Activated CD4-positive, CD25-positive, alpha-beta regulatory T cell treated with anti-CD3 and anti-CD28 coated beads, Interleukin-2, amount 50 U/mL, for 16 hours (primary cell): ENCODE results near the gene RPS26.
"Not testable (repeated sequence)": the region's sequence is repeated elsewhere in the genome, so short reads cannot be mapped to it uniquely, and the experiment has no call there.

Source experiments
- DNase-seq: peaks from one replicate; pipeline ENCODE4 v3.0.0-alpha.2; 2020; ENCODE audit warnings: low read depth, low spot score

The RPS26 gene

DNA sequence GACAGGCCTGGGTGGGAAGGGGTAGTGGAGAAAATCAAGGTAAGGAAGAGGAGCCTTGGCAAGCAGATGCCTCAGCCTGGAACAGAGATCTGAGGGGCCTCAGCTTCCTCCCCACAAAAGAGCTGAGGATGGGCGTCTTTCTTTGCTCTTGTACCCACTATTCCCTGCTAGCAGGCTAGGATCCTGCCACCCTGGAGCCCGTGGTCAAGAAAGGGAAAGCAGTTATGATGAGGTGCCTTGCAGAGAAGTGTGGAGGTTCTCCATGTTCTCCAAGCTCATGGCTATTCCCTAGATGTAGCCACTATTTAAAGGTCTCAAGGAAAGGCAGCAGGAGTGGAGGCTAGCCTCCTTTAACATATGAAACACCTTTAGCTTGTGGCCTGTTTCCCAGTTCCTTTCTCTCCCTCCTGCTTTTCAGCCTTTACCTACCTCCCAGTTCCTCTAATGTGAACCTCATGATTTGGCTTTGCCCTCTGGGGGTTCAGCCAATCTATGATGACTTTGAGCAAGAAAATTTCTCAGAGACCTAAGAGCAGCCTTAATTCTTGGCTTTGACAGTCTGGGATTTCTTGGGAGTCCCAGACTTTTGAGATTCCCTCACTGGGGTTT lies 19.7 kb upstream of the RPS26 start:
- no peak for DNase-seq

DNA sequence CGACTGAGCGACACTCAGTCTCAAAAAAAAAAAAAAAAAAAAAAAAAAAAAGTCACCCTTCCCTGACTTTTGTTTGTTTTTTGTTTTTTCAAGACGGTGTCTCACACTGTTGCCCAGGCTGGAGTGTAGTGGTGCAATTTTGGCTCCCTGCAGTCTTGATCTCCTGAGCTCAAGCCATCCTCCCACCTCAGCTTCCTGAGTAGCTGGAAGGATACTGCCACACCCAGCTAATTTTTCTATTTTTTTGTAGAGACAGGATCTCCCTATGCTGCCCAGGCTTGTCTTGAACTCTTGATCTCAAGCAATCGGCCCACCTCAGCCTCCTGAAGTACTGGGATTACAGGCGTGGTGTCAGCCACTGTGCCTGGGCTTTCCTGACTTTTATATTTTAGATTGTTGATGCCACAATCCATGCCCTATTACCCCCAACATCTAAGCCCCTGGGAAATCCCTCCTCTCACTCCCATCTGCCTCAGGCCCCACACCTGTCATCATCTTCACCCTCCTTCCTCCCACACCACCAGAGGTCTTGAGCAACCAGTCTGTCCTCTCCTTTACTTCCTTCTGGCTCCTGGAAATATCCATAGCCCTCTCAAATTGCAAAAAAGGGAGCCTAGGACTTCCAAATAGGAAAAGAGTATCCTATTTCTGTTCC lies 13.1 kb upstream of the RPS26 start:
- no peak for DNase-seq

DNA sequence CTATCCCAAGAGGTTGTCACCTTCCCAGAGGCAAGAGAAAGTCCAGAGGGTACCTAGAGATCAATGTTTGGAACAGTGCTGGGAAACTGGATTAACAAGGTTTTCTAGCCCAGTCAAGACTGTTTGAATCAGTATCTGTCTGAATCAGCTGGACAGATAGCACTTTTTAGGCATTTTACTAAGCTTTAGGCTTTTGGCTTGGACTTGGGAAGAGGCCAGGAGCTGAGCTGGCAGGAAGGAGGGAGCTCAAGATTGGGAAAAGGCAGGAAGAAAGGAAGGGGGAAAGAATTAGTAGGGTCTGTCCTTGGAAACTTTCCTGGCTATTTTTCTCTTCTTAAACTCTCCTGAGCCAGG lies 12.6 kb upstream of the RPS26 start:
- DNase-seq: no peak

DNA sequence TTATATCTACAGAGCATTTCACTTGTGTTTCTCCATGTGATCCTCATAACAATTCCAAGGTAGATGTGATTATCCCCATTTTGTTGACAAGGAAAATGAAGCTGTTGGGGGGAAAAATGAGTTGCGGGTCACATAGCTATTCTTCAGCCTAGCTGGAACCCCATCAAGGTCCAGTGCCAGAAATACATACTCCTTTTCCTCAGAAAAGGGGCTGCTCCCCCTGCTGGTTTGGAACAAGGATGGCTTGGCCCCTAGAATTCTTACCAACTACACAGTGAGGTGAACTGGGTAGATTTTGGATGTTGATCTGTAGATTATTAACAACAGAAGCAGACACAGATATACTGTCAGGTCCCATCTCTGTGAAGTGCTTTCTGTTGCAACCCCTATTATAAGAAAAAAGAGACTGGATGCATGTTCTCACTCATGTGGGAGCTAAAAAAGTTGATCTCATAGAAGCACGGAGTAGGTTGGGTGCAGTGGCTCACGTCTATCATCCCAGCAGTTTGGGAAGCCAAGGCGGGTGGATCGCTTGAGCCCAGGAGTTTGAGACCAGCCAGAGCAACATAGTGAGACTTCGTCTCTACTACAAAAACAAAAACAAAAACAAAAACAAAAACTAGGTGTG lies 11.9 kb upstream of the RPS26 start:
- no peak for DNase-seq

DNA sequence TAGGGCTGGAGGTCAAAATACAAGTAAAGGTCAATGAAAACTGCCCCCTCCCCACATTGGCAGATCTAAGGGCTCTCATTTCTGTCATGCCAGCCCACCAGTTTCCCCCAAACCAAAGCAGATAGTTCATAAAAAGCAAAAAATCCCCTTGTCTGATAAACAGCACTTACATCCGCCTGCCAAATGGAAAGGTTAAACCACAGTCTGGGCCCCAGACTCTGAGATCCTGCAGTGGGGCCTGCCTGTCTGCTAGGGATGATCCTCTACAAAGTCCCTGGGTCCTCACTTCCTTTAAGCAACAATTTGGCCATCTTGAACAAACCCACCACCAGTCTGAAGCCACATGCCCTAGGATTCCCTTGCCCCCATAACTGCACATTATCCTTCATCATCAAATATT lies 9.7 kb upstream of the RPS26 start:
- DNase-seq: no peak

DNA sequence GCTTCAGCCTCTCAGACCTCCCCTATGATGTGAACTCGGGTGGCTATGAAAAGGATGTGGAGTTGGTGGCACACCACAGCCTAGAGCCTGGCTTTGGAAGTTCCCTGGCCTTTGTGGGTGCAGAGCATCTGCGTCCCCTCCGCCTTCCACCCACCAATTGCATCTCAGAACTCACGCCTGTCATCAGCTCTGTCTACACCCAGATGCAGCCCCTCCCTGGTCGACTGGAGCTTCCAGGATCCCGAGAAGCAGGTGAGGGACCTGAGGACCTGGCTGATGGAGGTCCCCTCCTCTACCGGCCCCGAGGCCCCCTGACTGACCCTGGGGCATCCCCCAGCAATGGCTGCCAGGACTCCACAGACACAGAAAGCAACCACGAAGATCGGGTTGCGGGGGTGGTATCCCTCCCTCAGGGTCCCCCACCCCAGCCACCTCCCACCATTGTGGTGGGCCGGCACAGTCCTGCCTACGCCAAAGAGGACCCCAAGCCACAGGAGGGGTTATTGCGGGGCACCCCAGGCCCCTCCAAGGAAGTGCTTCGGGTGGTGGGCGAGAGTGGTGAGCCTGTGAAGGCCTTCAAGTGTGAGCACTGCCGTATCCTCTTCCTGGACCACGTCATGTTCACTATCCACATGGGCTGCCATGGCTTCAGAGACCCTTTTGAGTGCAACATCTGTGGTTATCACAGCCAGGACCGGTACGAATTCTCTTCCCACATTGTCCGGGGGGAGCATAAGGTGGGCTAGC lies 7.0 kb upstream of the RPS26 start:
- DNase-seq: no peak

DNA sequence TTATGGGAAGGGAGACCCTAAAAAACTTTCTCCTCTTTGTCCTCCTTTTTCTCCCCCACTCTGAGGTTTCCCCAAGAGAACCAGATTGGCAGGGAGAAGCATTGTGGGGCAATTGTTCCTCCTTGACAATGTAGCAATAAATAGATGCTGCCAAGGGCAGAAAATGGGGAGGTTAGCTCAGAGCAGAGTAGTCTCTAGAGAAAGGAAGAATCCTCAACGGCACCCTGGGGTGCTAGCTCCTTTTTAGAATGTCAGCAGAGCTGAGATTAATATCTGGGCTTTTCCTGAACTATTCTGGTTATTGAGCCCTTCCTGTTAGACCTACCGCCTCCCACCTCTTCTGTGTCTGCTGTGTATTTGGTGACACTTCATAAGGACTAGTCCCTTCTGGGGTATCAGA lies 4.6 kb upstream of the RPS26 start:
- DNase-seq: no peak

DNA sequence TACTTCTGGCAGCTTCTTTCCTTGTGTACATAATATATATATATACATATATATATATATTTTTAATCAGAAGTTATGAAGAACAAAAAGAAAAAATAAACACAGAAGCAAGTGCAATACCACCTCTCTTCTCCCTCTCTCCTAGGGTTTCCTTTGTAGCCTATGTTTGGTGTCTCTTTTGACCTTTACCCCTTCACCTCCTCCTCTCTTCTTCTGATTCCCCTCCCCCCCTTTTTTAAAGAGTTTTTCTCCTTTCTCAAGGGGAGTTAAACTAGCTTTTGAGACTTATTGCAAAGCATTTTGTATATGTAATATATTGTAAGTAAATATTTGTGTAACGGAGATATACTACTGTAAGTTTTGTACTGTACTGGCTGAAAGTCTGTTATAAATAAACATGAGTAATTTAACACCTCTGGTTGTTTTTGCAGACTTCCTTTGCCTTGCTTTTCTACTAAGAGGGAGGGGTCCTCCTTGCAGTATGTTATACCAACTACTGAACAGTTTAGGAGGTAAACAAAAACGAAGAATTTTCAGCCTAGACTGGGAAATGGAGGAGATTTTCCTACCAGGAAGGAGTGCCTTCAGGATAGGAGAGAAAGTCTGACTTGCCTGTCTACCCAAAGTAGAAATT lies 3.6 kb upstream of the RPS26 start:
- DNase-seq: no peak

DNA sequence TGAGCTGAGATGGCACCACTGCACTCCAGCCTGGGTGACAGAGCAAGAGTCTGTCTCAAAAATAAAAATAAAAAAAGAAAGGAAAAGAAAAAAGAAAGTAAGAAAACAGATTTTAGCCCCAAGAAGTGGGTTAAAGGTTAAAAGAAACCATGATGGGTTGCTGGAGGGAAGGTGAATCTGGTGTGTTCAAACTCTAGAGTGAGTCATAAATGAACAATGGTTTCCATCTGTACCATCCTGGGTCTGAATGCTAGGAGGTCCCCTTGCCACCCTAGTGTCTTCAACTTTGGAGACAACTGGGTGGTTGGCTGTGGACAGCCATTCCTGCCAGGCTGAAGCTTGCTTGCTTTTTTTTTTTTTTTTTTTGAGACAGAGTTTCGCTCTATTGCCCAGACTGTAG lies 1.6 kb upstream of the RPS26 start:
- DNase-seq: no peak

DNA sequence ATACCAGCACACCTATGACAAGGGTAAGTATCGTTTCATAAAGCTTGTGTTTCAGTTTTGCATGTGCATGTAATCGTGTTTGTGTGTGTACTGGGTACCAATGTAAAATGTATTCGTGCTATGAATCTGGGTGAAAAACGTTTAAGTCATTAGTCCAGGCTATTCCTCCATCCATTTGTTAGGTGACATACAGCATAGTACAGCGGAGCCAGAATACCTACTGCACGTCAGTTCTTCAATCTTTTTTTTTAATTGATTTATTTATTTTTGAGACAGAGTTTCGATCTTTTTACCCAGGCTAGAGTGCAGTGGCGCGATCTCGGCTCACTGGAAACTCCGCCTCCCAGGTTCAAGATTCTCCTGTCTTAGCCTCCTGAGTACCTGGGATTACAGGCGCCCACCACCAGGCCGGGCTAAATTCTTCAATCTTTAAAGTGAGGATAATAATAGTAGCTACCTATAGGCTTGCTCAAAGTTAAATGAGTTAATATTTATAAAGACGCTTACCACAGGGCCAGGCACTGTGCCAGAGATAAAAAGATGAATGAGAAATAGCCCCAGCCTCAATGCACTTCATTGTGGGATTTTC lies 661 bp upstream of the RPS26 start:
- no peak for DNase-seq

DNA sequence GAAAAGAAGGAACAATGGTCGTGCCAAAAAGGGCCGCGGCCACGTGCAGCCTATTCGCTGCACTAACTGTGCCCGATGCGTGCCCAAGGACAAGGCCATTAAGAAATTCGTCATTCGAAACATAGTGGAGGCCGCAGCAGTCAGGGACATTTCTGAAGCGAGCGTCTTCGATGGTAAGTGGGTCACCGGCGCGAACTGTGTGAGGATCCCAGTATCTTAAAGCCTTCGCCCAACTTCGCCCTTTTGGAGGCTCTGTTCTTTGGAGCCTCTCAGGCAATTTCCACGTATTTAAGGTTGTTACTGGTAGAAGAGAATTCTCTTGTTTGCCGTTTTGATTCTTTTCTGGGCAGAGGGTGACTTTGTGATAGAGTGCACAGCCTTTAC lies 704 bp downstream of the RPS26 start:
- DNase-seq: not testable (repeated sequence)

DNA sequence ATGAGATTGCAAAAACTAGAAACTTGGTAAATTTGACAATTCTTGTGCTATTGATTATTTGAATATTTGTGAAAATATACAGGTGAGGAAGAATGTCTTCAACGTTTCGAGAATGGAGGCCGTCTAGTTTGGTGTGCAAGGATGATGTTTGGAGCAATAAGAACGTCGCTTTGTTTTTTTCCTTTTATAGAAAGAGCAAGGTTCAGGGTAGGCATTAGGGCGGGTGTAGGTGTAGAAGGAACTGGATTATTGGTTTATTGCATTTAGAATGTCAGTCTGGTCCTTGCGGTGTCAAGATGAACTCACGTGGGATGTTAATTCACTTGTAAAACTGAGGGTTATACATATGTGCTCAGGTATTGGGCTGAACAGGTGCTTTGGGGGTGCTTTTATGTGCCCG lies 1.1 kb downstream of the RPS26 start:
- no peak for DNase-seq

DNA sequence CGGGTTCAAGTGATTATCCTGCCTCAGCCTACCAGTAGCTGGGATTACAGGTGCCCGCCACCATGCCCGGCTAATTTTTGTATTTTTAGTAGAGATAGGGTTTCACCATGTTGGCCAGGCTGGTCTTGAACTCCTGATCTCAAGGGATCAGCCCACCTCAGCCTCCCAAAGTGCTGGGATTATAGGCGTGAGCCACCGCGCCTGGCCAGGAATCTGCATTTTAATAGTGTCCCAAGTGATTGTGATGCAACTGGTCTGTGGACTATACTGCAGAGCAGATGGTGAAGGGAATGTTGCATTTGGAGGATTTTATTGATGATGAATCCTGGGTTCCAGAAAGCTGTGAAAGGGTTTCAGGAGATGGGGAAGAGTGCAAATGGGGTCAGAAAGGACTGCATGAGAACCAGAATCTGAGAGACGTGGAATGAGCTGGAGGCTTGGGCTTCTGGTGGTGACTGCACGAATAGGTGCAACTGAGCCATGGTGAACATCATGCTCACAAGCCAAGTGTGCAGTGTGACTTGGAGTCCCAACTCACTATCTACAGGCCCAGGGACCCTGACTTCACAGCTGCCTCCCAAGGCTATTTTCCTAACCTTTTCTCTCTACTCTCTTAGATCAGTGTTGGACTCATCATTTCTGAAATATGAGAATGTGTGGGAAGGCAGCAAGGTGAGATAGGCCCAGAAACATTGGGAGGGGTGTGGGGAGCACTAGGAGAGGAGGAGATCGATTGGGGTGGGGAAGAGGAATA lies 4.5 kb downstream of the RPS26 start:
- no peak for DNase-seq

DNA sequence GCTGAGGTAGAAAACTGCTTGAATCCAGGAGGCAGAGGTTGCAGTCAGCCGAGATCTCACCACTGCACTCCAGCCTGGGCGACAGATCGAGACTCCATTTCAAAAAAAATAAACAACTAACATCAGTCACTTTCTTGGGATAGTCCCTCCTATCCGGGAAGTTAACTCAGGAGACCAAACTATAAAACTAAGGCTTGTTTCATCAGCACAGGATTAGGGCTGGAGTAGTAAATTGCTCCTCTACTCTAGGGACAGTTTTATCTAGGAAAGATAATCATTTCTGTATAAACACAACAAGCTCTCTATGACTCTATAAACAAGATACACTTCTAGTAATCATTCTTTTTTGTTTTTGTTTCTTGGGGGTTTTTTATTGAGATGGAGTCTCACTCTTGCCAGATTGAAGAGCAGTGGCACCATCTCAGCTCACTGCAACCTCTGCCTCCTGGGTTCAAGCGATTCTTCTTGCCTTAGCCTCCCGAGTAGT lies 11.7 kb downstream of the RPS26 start:
- no peak for DNase-seq

DNA sequence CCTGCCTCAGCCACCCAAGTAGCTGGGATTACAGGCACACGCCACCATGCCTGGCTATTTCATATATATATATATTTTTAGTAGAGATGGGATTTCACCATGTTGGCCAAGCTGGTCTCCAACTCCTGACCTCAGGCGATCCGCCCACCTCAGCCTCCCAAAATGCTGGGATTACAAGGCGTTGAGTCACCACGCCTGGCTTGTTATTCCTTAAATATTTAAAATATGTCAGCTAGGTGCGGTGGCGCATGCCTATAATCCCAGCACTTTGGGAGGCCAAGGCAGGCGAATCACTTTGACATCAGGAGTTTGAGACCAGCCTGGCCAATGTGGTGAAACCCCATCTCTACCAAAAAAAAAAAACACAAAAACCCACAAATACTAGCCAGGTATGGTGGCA lies 18.2 kb downstream of the RPS26 start:
- DNase-seq: not testable (repeated sequence)

DNA sequence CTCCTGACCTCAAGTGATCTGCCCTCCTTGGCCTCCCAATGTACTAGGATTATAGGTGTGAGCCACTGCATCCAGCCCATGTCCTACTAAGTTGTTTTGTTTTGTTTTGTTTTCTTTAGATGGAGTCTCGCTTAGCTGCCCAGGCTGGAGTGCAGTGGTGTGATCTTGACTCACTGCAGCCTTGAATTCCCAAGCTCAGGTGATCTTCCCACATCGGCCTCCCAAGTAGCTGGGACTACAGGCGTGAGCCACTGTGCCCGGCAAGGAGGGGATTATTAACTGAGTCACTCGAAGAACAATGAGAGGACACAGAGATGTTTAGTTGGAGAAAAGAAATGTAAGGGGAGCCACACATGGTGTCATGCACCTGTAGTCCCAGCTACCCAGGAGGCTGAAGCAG lies 20.3 kb downstream of the RPS26 start:
- no peak for DNase-seq

DNA sequence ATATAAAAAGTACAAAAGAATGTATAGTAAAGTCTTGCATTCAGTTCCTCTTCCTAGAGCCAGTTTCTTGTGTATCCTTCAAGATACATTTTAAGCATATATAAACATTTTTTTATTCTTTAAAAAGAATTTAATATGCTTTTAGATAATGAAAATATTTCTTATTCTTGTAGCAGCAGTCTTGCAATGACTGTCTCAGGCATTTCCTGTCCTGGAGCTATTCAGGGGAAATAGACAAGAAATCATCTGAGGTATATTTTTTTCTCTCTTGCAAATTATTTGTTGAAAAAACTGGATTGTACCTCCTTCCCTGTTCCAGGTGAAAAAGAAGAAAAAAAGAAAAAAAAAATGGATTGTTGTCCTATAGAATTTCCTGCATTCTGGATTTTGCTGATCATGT lies 21.3 kb downstream of the RPS26 start:
- DNase-seq: no peak

DNA sequence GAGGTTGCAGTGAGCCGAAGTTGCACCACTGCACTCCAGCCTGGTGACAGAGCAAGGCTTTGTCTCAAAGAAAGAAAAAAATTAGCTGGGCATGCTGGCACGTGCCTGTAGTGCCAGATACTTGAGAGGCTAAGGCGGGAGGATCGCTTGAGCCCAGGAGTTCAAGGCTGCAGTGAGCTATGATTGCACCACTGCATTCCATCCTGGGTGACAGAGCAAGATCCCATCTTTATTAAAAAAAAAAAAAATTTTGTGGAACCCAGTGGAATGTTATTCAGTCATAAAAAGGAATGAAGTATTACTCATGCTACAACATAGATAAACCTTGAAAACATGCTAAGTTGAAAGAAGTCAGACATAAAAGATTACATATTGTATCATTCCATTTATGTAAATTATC lies 29.9 kb downstream of the RPS26 start:
- DNase-seq: no peak

DNA sequence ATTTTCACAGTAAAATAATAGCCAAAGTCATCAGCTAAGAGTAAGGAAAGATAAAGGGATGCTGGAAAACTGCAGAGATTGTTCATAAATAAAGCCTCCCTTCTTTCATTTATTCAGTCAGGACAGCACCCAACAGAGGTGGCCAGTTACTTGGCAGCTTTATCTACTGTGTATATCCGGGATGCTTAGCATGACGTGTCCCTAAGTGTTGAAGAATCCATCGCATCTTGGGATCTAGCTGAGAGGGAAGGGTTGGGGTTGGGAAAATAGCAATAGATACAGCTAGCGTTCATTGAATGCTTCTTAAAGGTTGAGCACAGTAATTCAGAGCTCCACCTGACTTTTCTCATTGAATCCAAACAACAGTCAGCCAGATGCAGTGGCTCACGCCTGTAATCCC lies 32.7 kb downstream of the RPS26 start:
- no peak for DNase-seq

DNA sequence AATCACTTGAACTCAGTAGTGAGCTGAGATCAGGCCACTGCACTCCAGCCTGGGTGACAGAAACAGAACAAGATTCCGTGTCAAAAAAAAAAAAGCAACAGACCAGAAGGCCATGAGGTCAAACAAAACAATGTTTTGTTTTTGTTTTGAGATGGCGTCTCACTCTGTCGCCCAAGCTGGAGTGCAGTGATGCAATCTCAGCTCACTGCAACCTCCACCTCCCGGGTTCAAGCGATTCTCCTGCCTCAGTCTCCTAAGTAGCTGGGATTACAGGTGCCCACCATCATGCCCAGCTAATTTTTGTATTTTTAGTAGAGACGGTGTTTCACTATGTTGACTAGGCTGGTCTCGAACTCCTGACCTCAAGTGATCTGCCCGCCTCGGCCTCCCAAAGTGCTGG lies 36.2 kb downstream of the RPS26 start:
- DNase-seq: not testable (repeated sequence)

DNA sequence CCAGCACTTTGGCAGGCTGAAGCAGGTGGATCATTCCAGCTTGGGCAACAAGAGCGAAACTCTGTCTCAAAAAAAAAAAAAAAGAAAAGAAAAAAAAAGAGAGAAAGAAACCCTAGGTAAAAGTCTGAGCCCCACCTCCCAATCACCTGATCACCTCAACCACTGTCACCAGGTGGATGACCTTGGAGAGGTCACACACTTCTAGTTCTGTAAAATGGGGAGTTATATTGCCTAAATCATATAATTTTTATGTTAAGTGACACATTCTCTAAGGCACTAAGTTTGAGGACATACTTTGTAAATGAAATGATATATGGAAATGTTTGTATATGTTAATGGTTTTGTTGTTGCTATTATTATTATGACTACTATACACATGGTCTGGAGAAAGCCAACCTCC lies 36.7 kb downstream of the RPS26 start:
- no peak for DNase-seq
